ENCODE data around the gene MAP2K1.

The MAP2K1 gene

GRCh38 chr15:66394472-66394871, 7.8 kb downstream of the MAP2K1 start:
- Histone ChIP-seq H3K9ac (ENCODE audit: low read depth in 1 of 2, low read length in 2 of 2) (no peak overlapping the region), H3K36me3 (ENCODE audit: control insufficient read depth in 2 of 2, insufficient read depth in 2 of 2, low read length in 2 of 2) (peaks cover 0 to 3% of the 10 kb centered on the region in 2 donors), H3K27ac (ENCODE audit: low read depth in 2 of 2, low read length in 2 of 2) (no peak overlapping the region), H3K9me3 (ENCODE audit: control insufficient read depth in 2 of 2, low read length in 2 of 2) (no peaks in the 10 kb centered on the region), H3K4me3 (ENCODE audit: low read length in 2 of 2) (no peak overlapping the region), H3K27me3 (ENCODE audit: control insufficient read depth in 2 of 2, insufficient read depth in 2 of 2, low read length in 2 of 2) (no peaks in the 10 kb centered on the region), H3K4me1 (ENCODE audit: control insufficient read depth in 2 of 2, insufficient read depth in 2 of 2, low read length in 2 of 2) (no peaks in the 10 kb centered on the region)

- H3K4me1 ChIP-seq (ENCODE audit: control insufficient read depth in 2 of 2, insufficient read depth in 2 of 2, low read length in 2 of 2), result no peaks in the 10 kb centered on the region
- no peak overlapping the region for H3K9ac ChIP-seq (ENCODE audit: low read depth in 1 of 2, low read length in 2 of 2)
- H3K36me3 ChIP-seq (ENCODE audit: control insufficient read depth in 2 of 2, insufficient read depth in 2 of 2, low read length in 2 of 2), result peaks cover 0 to 3% of the 10 kb centered on the region in 2 donors
- H3K27ac ChIP-seq (ENCODE audit: low read depth in 2 of 2, low read length in 2 of 2), result no peak overlapping the region
- H3K27me3 ChIP-seq (ENCODE audit: control insufficient read depth in 2 of 2, insufficient read depth in 2 of 2, low read length in 2 of 2), result no peaks in the 10 kb centered on the region
- H3K4me3 ChIP-seq (ENCODE audit: low read length in 2 of 2), result no peak overlapping the region
- H3K9me3 ChIP-seq (ENCODE audit: control insufficient read depth in 2 of 2, low read length in 2 of 2), result no peaks in the 10 kb centered on the region
These were observed 8.2 kb downstream of the MAP2K1 start for GRCh38 chr15:66394915-66395314.

DNA sequence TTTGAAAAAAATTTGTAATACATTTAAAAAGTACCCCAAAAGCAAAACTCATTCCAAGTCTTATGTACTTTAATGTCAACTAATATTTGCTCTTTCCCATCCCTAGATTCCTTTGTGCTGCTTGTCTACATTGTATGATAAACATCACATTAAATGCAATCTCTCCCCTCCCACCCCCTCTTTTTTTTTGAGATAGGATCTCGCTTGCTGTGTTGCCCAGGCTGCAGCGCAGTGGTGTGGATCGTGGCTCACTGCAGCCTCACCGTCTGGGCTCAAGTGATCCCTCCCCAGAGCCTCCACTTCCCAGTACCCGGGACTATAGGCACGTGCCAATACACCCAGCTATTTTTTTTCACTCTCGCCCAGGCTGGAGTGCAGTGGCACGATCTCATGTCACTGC, 12.6 kb downstream of the MAP2K1 start:
- Histone ChIP-seq H3K36me3 (ENCODE audit: control insufficient read depth in 2 of 2, insufficient read depth in 2 of 2, low read length in 2 of 2) (peaks cover 0 to 3% of the 10 kb centered on the region in 2 donors), H3K27ac (ENCODE audit: low read depth in 2 of 2, low read length in 2 of 2) (no peak overlapping the region), H3K9me3 (ENCODE audit: control insufficient read depth in 2 of 2, low read length in 2 of 2) (no peaks in the 10 kb centered on the region), H3K27me3 (ENCODE audit: control insufficient read depth in 2 of 2, insufficient read depth in 2 of 2, low read length in 2 of 2) (no peaks in the 10 kb centered on the region), H3K4me1 (ENCODE audit: control insufficient read depth in 2 of 2, insufficient read depth in 2 of 2, low read length in 2 of 2) (no peaks in the 10 kb centered on the region), H3K4me3 (ENCODE audit: low read length in 2 of 2) (no peak overlapping the region), H3K9ac (ENCODE audit: low read depth in 1 of 2, low read length in 2 of 2) (no peak overlapping the region)

DNA sequence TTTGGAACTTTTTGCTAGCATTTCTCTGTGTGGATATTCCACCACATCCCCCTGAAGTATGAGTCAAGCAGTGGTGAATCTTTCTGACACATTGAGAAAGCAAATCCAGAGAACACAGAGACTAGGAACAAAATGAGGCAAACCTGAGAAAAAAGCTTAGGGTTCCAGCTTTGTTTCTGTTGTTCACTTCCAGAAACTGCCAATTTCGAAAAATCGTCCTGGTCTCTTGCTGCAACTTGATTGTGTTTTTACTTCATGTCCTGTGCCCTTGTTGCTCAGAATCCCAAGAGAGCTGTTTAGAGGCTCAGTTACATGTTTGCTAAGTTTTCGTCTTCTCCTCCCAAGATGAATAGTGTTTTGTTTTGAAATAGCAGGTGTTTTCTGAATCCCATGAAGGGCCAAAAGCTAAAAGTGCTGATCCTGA, 13.7 kb downstream of the MAP2K1 start:
- no peaks in the 10 kb centered on the region for H3K9me3 ChIP-seq (ENCODE audit: control insufficient read depth in 2 of 2, low read length in 2 of 2)
- H3K27ac ChIP-seq (ENCODE audit: low read depth in 2 of 2, low read length in 2 of 2), result no peak overlapping the region
- H3K4me1 ChIP-seq (ENCODE audit: control insufficient read depth in 2 of 2, insufficient read depth in 2 of 2, low read length in 2 of 2), result peaks cover 0 to 4% of the 10 kb centered on the region in 2 donors
- no peaks in the 10 kb centered on the region for H3K27me3 ChIP-seq (ENCODE audit: control insufficient read depth in 2 of 2, insufficient read depth in 2 of 2, low read length in 2 of 2)
- peaks cover 0 to 3% of the 10 kb centered on the region in 2 donors for H3K36me3 ChIP-seq (ENCODE audit: control insufficient read depth in 2 of 2, insufficient read depth in 2 of 2, low read length in 2 of 2)
- H3K9ac ChIP-seq (ENCODE audit: low read depth in 1 of 2, low read length in 2 of 2), result no peak overlapping the region
- no peak overlapping the region for H3K4me3 ChIP-seq (ENCODE audit: low read length in 2 of 2)

DNA sequence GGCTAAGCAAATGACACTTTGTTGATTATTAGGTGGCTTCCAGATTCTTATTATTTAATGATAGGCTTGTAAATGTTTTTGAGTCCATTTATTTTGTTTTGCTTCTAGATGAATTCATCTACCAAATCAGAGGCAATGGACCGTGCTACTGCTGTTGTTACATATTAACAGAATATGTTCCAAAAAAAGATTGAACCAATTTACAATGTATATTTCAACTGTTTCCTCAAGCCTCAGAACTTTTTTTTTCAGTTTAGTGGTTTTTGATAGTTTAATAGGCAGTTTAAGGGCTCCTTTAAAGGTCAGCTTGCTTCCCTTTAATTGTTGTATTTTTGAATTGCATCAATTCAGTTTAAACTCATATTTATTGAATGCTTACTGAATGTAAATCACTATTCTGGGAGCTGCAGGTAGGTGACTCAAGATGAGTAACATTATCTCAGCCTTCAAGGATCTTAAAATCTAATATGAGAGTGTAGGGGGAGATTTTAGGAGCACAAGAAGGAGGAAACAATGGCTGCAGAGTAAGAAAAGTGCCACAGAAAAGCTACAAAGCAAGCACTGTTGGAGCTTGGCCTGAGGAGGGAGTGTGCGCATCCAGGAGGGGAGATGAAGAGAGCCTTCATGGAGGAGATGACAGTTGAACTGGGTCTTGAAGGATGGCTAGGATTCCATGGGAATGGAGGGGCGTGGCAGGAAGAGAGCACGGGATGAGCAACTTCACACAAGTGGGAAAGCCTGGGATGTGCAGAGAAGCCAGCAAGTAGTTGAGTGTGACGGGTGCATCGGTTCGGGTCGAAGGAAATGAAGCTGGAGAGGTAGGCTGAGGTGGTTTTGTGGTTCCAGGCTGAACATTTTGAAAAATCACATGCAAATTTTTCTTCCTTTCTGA, 14.7 kb downstream of the MAP2K1 start:
- Histone ChIP-seq H3K9me3 (ENCODE audit: control insufficient read depth in 2 of 2, low read length in 2 of 2) (no peaks in the 10 kb centered on the region), H3K9ac (ENCODE audit: low read depth in 1 of 2, low read length in 2 of 2) (no peak overlapping the region), H3K4me3 (ENCODE audit: low read length in 2 of 2) (no peak overlapping the region), H3K27me3 (ENCODE audit: control insufficient read depth in 2 of 2, insufficient read depth in 2 of 2, low read length in 2 of 2) (no peaks in the 10 kb centered on the region), H3K36me3 (ENCODE audit: control insufficient read depth in 2 of 2, insufficient read depth in 2 of 2, low read length in 2 of 2) (peaks cover 0 to 3% of the 10 kb centered on the region in 2 donors), H3K4me1 (ENCODE audit: control insufficient read depth in 2 of 2, insufficient read depth in 2 of 2, low read length in 2 of 2) (peaks cover 0 to 4% of the 10 kb centered on the region in 2 donors), H3K27ac (ENCODE audit: low read depth in 2 of 2, low read length in 2 of 2) (no peak overlapping the region)

GRCh38 chr15:66402761-66403284, 16.1 kb downstream of the MAP2K1 start:
- Histone ChIP-seq H3K9ac (ENCODE audit: low read depth in 1 of 2, low read length in 2 of 2) (no peak overlapping the region), H3K27ac (ENCODE audit: low read depth in 2 of 2, low read length in 2 of 2) (no peak overlapping the region), H3K4me1 (ENCODE audit: control insufficient read depth in 2 of 2, insufficient read depth in 2 of 2, low read length in 2 of 2) (peaks cover 0 to 4% of the 10 kb centered on the region in 2 donors)

DNA sequence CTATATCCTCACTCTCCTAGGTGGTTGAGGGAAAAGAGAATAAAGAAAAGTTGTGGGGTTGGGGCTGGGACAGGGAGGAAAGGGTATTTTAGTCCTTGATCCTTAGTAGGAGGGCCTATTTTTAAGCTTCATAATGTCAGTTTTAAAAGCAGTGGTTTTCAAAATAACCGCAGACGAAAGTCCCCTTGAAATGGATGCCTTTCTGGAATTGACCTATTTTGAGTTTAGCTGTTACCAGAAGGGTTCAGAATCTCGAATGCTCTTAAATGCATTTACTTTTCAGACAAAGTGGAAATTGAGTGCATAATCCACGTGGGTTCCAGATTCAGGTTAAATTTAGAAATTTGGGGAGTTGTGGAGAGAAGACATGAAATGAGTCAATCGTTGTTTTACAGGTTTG, 16.6 kb downstream of the MAP2K1 start:
- peaks cover 0 to 3% of the 10 kb centered on the region in 2 donors for H3K36me3 ChIP-seq (ENCODE audit: control insufficient read depth in 2 of 2, insufficient read depth in 2 of 2, low read length in 2 of 2)
- peaks cover 0 to 4% of the 10 kb centered on the region in 2 donors for H3K4me1 ChIP-seq (ENCODE audit: control insufficient read depth in 2 of 2, insufficient read depth in 2 of 2, low read length in 2 of 2)
- H3K9me3 ChIP-seq (ENCODE audit: control insufficient read depth in 2 of 2, low read length in 2 of 2), result no peaks in the 10 kb centered on the region
- H3K4me3 ChIP-seq (ENCODE audit: low read length in 2 of 2), result no peak overlapping the region
- no peak overlapping the region for H3K27ac ChIP-seq (ENCODE audit: low read depth in 2 of 2, low read length in 2 of 2)
- H3K9ac ChIP-seq (ENCODE audit: low read depth in 1 of 2, low read length in 2 of 2), result no peak overlapping the region
- no peaks in the 10 kb centered on the region for H3K27me3 ChIP-seq (ENCODE audit: control insufficient read depth in 2 of 2, insufficient read depth in 2 of 2, low read length in 2 of 2)

More at GRCh38 chr15:66402761-66403284, 16.1 kb downstream of the MAP2K1 start:
- Histone ChIP-seq H3K4me3 (ENCODE audit: low read length in 2 of 2) (no peak overlapping the region), H3K27me3 (ENCODE audit: control insufficient read depth in 2 of 2, insufficient read depth in 2 of 2, low read length in 2 of 2) (no peaks in the 10 kb centered on the region), H3K36me3 (ENCODE audit: control insufficient read depth in 2 of 2, insufficient read depth in 2 of 2, low read length in 2 of 2) (peaks cover 0 to 3% of the 10 kb centered on the region in 2 donors), H3K9me3 (ENCODE audit: control insufficient read depth in 2 of 2, low read length in 2 of 2) (no peaks in the 10 kb centered on the region)

- Histone ChIP-seq H3K36me3 (ENCODE audit: control insufficient read depth in 2 of 2, insufficient read depth in 2 of 2, low read length in 2 of 2) (peaks cover 0 to 3% of the 10 kb centered on the region in 2 donors), H3K9me3 (ENCODE audit: control insufficient read depth in 2 of 2, low read length in 2 of 2) (no peaks in the 10 kb centered on the region), H3K9ac (ENCODE audit: low read depth in 1 of 2, low read length in 2 of 2) (no peak overlapping the region), H3K27ac (ENCODE audit: low read depth in 2 of 2, low read length in 2 of 2) (no peak overlapping the region), H3K4me1 (ENCODE audit: control insufficient read depth in 2 of 2, insufficient read depth in 2 of 2, low read length in 2 of 2) (peaks cover 0 to 4% of the 10 kb centered on the region in 2 donors), H3K27me3 (ENCODE audit: control insufficient read depth in 2 of 2, insufficient read depth in 2 of 2, low read length in 2 of 2) (no peaks in the 10 kb centered on the region), H3K4me3 (ENCODE audit: low read length in 2 of 2) (no peak overlapping the region)
These were observed 17.4 kb downstream of the MAP2K1 start for GRCh38 chr15:66404122-66404521.

DNA sequence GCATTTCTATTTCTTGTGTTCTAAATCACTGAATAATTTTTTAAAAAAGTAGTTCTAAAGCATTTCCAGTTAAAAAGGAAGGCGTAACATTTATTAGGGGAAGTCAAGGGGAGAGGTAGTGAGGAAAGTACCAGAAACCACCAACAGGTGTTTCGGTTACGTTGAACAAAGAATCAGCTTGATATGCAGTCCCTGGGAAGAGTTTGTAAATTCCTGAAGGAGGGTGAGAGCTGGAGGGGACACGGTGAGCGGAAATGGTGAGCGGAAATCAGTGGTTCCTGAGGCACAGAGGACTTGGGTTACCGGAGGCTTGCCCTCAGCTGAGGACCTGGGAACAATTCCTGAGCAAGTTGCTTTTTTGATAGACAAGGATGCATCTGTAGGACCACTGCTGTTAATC, 17.8 kb downstream of the MAP2K1 start:
- Histone ChIP-seq H3K9me3 (ENCODE audit: control insufficient read depth in 2 of 2, low read length in 2 of 2) (no peaks in the 10 kb centered on the region), H3K4me3 (ENCODE audit: low read length in 2 of 2) (no peak overlapping the region), H3K27me3 (ENCODE audit: control insufficient read depth in 2 of 2, insufficient read depth in 2 of 2, low read length in 2 of 2) (no peaks in the 10 kb centered on the region), H3K9ac (ENCODE audit: low read depth in 1 of 2, low read length in 2 of 2) (no peak overlapping the region), H3K4me1 (ENCODE audit: control insufficient read depth in 2 of 2, insufficient read depth in 2 of 2, low read length in 2 of 2) (peaks cover 0 to 4% of the 10 kb centered on the region in 2 donors), H3K36me3 (ENCODE audit: control insufficient read depth in 2 of 2, insufficient read depth in 2 of 2, low read length in 2 of 2) (no peaks in the 10 kb centered on the region), H3K27ac (ENCODE audit: low read depth in 2 of 2, low read length in 2 of 2) (no peak overlapping the region)

DNA sequence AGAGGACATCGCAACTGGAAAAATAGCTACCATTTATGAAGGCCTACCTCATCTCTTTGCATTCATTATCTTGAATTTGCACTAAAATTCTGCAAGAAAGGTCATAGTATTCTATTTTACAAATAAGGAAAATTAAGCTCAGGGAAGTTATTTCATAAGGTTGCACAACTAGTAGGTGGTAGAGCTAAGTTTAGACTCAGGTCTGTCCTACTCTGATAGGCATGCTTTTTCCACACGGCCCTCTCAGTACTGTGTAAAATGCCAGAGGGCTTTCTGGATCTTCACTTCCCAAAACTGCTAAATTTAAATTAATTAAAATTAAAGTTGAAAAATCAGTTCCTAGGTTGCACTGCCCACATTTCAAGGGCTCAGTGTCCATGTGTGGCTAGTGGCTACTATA, 18.3 kb downstream of the MAP2K1 start:
- H3K36me3 ChIP-seq (ENCODE audit: control insufficient read depth in 2 of 2, insufficient read depth in 2 of 2, low read length in 2 of 2), result no peaks in the 10 kb centered on the region
- no peak overlapping the region for H3K9ac ChIP-seq (ENCODE audit: low read depth in 1 of 2, low read length in 2 of 2)
- no peak overlapping the region for H3K27ac ChIP-seq (ENCODE audit: low read depth in 2 of 2, low read length in 2 of 2)
- no peak overlapping the region for H3K4me3 ChIP-seq (ENCODE audit: low read length in 2 of 2)
- no peaks in the 10 kb centered on the region for H3K9me3 ChIP-seq (ENCODE audit: control insufficient read depth in 2 of 2, low read length in 2 of 2)
- no peaks in the 10 kb centered on the region for H3K27me3 ChIP-seq (ENCODE audit: control insufficient read depth in 2 of 2, insufficient read depth in 2 of 2, low read length in 2 of 2)
- H3K4me1 ChIP-seq (ENCODE audit: control insufficient read depth in 2 of 2, insufficient read depth in 2 of 2, low read length in 2 of 2), result peaks cover 0 to 4% of the 10 kb centered on the region in 2 donors

Measured in mucosa of rectum (tissue), 2 donors.